GM23248 (cell line): ENCODE results near the gene CDK5. TPM values are rescaled to one million over a fixed set of nuclear protein-coding genes. Genes with fewer than 3 reads are reported as not detected.

Experiments
- DNase-seq: peaks from one replicate; pipeline ENCODE4 v3.0.0-alpha.2; 2015
- H2AFZ ChIP-seq: fragments of 200-600 bp; sonication (generic); 2 replicates; pipeline ENCODE4 v1.6.1; 2016; ENCODE audit warnings: antibody characterized with exemption
- H3F3A ChIP-seq: fragments of 200-600 bp; sonication (generic); 2 replicates; pipeline ENCODE4 v1.6.1; 2016; ENCODE audit warnings: mild to moderate bottlenecking, antibody characterized with exemption, mixed run types; ENCODE audit not compliant: insufficient read depth
- H3K27ac ChIP-seq: fragments of 200-600 bp; sonication (generic); 2 replicates; pipeline ENCODE4 v1.5.1; 2016; ENCODE audit warnings: mild to moderate bottlenecking
- H3K27me3 ChIP-seq: fragments of 200-600 bp; sonication (generic); replicated peaks from 2 replicates; pipeline ENCODE4 v1.6.1; 2016; ENCODE audit warnings: mild to moderate bottlenecking; ENCODE audit not compliant: insufficient read depth
- H3K36me3 ChIP-seq: fragments of 200-600 bp; sonication (generic); 2 replicates; pipeline ENCODE4 v1.6.1; 2016; ENCODE audit warnings: low read depth, mild to moderate bottlenecking
- H3K4me1 ChIP-seq: fragments of 200-600 bp; sonication (generic); 2 replicates; pipeline ENCODE4 v1.6.1; 2016; ENCODE audit warnings: mild to moderate bottlenecking; ENCODE audit not compliant: insufficient read depth
- H3K4me2 ChIP-seq: fragments of 200-600 bp; sonication (generic); one replicate; pipeline ENCODE4 v1.6.1; 2016; ENCODE audit warnings: mild to moderate bottlenecking; ENCODE audit not compliant: unreplicated experiment
- H3K4me3 ChIP-seq: fragments of 200-600 bp; sonication (generic); 2 replicates; pipeline ENCODE4 v1.5.1; 2016; ENCODE audit warnings: mild to moderate bottlenecking
- H3K79me2 ChIP-seq: fragments of 200-600 bp; sonication (generic); 2 replicates; pipeline ENCODE4 v1.6.1; 2016; ENCODE audit warnings: mild to moderate bottlenecking; ENCODE audit not compliant: insufficient read depth
- H3K9ac ChIP-seq: fragments of 200-600 bp; sonication (generic); 2 replicates; pipeline ENCODE4 v1.6.1; 2016; ENCODE audit warnings: mild to moderate bottlenecking
- H3K9me2 ChIP-seq: fragments of 200-600 bp; sonication (generic); 2 replicates; pipeline ENCODE4 v1.6.1; 2016; ENCODE audit warnings: mixed run types, mild to moderate bottlenecking, moderate library complexity; ENCODE audit not compliant: insufficient read depth
- H3K9me3 ChIP-seq: fragments of 200-600 bp; sonication (generic); one replicate; pipeline ENCODE4 v1.6.1; 2017; ENCODE audit warnings: low read depth
- H4K20me1 ChIP-seq: fragments of 200-600 bp; sonication (generic); 2 replicates; pipeline ENCODE4 v1.6.0; 2016; ENCODE audit not compliant: insufficient read depth
- EZH2 ChIP-seq: fragments of 200-600 bp; sonication (generic); IDR thresholded peaks from 2 replicates; pipeline ENCODE4 v1.6.1; 2018; ENCODE audit warnings: antibody characterized with exemption, mild to moderate bottlenecking; ENCODE audit not compliant: insufficient read depth, poor library complexity, severe bottlenecking
- EZH2phosphoT487 ChIP-seq: fragments of 200-600 bp; sonication (generic); IDR thresholded peaks from 2 replicates; pipeline ENCODE4 v1.6.1; 2018; ENCODE audit warnings: antibody characterized with exemption, moderate library complexity, mild to moderate bottlenecking, low read depth; ENCODE audit not compliant: insufficient read depth
- WGBS, 2 experiments: methylation state at CpG; one replicate each; pipeline ENCODE4 v1.1.6; 2015 to 2017; ENCODE audit warnings: low lambda C conversion rate in 2 of 2, low coverage in 1 of 2; ENCODE audit errors: missing lambda C conversion rate in 2 of 2; 5-methylcytosine and 5-hydroxymethylcytosine counted together
- in situ Hi-C: fragments of 300-500 bp; cut with MboI; formaldehyde crosslinking; loops from 2 replicates; pipeline ENCODE4 v1.15.0; 2020
- polyA plus RNA-seq: library from polyadenylated mRNA; unstranded; fragments of >200 nt; fragmentation: Nextera tagmentation; extraction: Ambion mirVana; gene quantifications from 2 replicates; pipeline ENCODE4 v1.2.1, GENCODE V29; 2016
- total RNA-seq: library from RNA; depleted of rRNA; stranded (reverse); fragments of >200 nt; shearing (Covaris generic); gene quantifications from 2 replicates; pipeline ENCODE4 v1.2.3, GENCODE V29; 2014

Gene CDK5
- total and polyA plus RNA-seq, 2 experiments from 2014 or later = 27.6 to 27.7 TPM

- WGBS, 2 experiments = 8 to 11% methylated on average over 39 to 46 of the region's 64 CpGs
- H3K9me2 ChIP-seq = no peaks in the 10 kb centered on the region
- in situ Hi-C loops = no loop called here
- no peaks in the 10 kb centered on the region for H3K9me3 ChIP-seq
- no peak for TF ChIP-seq EZH2phosphoT487
- H3K4me3 ChIP-seq = peak overlapping the region; percentile 91
- DNase-seq = peak; percentile 68
- H3K79me2 ChIP-seq = peaks cover 45% of the 10 kb centered on the region
- H3K36me3 ChIP-seq = no peaks in the 10 kb centered on the region
- H3K4me1 ChIP-seq = peaks cover 17% of the 10 kb centered on the region
- peak overlapping the region; percentile 89 for H3K27ac ChIP-seq
- H3K27me3 ChIP-seq = no peaks in the 10 kb centered on the region
- H4K20me1 ChIP-seq = no peaks in the 10 kb centered on the region
- H3K9ac ChIP-seq = peak overlapping the region; percentile 96
- peak overlapping the region; percentile 31 for H2AFZ ChIP-seq
- peaks cover 24% of the 10 kb centered on the region for H3F3A ChIP-seq
- H3K4me2 ChIP-seq = peak overlapping the region; percentile 87
Measured at GRCh38 chr7:151081170-151082101, 23.7 kb upstream of the CDK5 start.

- Histone ChIP-seq H3F3A (peaks cover 23% of the 10 kb centered on the region), H3K4me3 (peak within 1 kb of the TSS; percentile 91), H3K4me1 (peaks cover 17% of the 10 kb centered on the region), H3K9me2 (no peaks in the 10 kb centered on the region), H3K27ac (peak within 1 kb of the TSS; percentile 89), H3K27me3 (no peaks in the 10 kb centered on the region), H3K79me2 (peaks cover 45% of the 10 kb centered on the region), H3K9me3 (no peaks in the 10 kb centered on the region), H3K4me2 (peak within 1 kb of the TSS; percentile 87), H3K36me3 (no peaks in the 10 kb centered on the region), H2AFZ (peak within 1 kb of the TSS; percentile 60), H3K9ac (peak within 1 kb of the TSS; percentile 96), H4K20me1 (no peaks in the 10 kb centered on the region)
- TF ChIP-seq EZH2 (no peak), EZH2phosphoT487 (no peak)
- in situ Hi-C loops = no loop called here
- DNase-seq = peak; percentile 99
- WGBS, 2 experiments = 1 to 3% methylated on average over 42 to 61 of the region's 66 CpGs
Measured at GRCh38 chr7:151080522-151081169, 22.9 kb upstream of the CDK5 start, which contains the start of gene FASTK. Gene FASTK (minus strand): TSS chr7:151080809. CDS start chr7:151080766, 43 bp downstream.

DNA sequence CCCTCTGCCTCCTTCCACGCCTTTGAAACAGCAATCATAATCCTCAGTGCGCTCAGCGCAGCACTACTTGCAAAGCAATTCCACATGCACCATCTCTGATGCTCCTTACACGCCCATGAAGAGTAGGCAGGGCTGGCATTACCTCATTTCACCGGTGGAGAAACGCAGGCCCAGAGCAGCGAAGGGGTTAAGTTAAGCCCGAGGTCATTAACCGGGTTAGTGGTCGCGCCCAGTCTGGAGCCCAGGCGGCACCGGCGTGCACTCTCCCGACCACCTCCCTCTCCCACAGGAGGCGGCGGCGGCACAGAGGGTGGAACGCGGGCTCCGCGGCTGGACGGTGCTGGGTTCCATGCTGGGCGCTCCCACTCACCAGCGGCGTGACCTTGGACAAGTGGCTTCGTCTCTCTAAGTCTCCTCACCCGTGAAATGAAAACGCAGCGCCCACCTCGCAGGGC, 22.4 kb upstream of the CDK5 start:
- H2AFZ ChIP-seq = peak overlapping the region; percentile 60
- WGBS, 2 experiments = 0 to 3% methylated on average over 28 to 30 of the region's 31 CpGs
- no peaks in the 10 kb centered on the region for H3K9me2 ChIP-seq
- peak overlapping the region; percentile 81 for H3K4me2 ChIP-seq
- no peaks in the 10 kb centered on the region for H3K9me3 ChIP-seq
- no peaks in the 10 kb centered on the region for H3K36me3 ChIP-seq
- H3K4me1 ChIP-seq = peaks cover 17% of the 10 kb centered on the region
- H3K27me3 ChIP-seq = no peaks in the 10 kb centered on the region
- H4K20me1 ChIP-seq = no peaks in the 10 kb centered on the region
- DNase-seq = peak; percentile 79
- H3K27ac ChIP-seq = peak overlapping the region; percentile 89
- in situ Hi-C loops = no loop called here
- H3F3A ChIP-seq = peaks cover 17% of the 10 kb centered on the region
- peaks cover 45% of the 10 kb centered on the region for H3K79me2 ChIP-seq
- H3K9ac ChIP-seq = peak overlapping the region; percentile 96
- no peak for TF ChIP-seq EZH2
- no peak for TF ChIP-seq EZH2phosphoT487
- peak overlapping the region; percentile 91 for H3K4me3 ChIP-seq

- Histone ChIP-seq H3K9me2 (no peaks in the 10 kb centered on the region), H3K4me1 (peaks cover 17% of the 10 kb centered on the region), H3K9me3 (no peaks in the 10 kb centered on the region), H3K27ac (peak overlapping the region; percentile 89), H3K27me3 (no peaks in the 10 kb centered on the region), H3K36me3 (no peaks in the 10 kb centered on the region), H3K9ac (peak overlapping the region; percentile 96), H3K79me2 (peaks cover 45% of the 10 kb centered on the region), H4K20me1 (no peaks in the 10 kb centered on the region), H3K4me3 (peak overlapping the region; percentile 91), H3F3A (peaks cover 13% of the 10 kb centered on the region), H2AFZ (no peak overlapping the region), H3K4me2 (peak overlapping the region; percentile 81)
- DNase-seq = peak; percentile 19
- WGBS, 2 experiments = 73 to 78% methylated on average over 24 to 27 of the region's 27 CpGs
- TF ChIP-seq EZH2phosphoT487 (no peak), EZH2 (no peak)
- in situ Hi-C loops = no loop called here
Measured at GRCh38 chr7:151079199-151079910, 21.7 kb upstream of the CDK5 start.
